HG02759 (cell line): ENCODE data around the gene FAF2.

Experiments
- ATAC-seq: cut with Tn5 transposase; IDR thresholded peaks from one replicate; pipeline ENCODE4 v1.9.1; 2021; ENCODE audit warnings: mild to moderate bottlenecking, moderate library complexity; ENCODE audit not compliant: unreplicated experiment

FAF2 gene

DNA sequence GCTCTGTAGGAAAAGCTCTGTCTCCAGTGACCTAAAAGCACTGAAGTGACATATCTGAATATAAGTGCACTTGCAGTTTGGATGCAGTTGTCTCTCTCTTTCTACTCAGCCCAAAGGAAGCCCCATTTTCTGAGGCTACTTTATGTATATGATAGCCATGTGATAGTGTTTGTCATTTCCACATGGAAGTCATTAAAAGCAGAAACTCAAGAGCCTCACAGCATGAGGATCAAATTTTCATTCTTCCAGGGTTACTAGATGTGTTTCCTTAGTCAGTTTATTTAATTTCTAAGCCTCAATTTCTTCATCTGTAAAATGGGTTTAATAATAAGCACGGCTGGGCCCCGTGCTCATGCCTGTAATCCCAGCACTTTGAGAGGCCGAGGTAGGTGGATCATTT is 52.3 kb downstream of the FAF2 start:
- no peak for ATAC-seq

DNA sequence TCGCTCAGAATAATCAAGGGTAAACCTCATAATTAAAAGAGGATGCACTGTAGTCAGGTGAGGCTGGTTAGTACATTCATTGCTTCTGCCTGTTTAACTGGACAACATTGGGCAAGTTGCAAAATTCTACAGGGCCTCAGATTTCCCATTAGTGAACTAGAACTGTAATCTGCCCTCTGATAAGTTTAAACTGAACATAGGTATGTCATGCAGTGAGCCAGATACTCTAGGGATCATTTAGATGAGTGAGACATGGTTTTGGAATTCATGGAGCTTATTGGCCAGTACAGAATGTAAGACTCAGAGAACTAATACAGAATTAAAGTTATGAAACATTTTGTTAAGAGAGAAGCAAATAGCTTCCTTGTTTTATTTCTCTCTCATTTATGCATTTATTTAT is 53.1 kb downstream of the FAF2 start:
- ATAC-seq: no peak

DNA sequence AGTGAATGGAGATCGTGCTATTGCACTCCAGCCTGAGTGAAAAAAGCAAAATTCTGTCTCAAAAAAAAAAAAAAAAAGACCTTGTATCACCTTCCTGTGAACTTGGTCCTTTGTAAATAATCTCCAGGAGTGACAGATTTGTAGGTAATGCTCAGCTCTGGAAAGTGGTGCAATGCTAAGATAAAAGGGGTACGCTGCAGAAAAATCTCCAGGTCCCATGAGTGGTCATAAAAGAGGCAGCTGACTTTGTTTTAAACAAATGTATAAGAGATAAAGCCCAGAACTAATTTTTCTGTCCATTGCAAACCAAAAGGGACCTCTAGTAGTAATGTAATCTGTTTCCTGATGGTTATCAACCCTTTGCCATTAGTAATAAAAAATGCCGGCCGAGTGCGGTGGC is 55.3 kb downstream of the FAF2 start:
- ATAC-seq: no peak

DNA sequence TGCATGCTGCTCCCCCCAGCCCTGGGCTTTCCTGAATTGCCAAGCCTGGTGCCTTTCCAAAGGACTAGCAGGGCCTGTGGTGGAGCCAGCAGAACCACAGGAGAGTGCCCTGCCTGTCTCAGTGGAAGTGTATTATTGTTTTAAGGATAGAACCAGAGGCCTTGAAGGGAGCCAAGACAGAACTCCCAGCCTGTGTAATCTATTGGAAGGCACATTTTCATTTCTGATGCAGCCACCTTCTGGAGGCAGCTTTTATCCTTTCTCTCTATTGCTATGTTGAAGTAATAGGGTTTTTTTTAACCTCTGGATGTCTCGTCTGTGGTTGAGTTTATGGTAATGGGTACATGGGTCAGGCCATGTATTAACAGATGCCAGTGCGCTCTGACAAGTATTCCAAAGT is 59.7 kb downstream of the FAF2 start:
- ATAC-seq: no peak

DNA sequence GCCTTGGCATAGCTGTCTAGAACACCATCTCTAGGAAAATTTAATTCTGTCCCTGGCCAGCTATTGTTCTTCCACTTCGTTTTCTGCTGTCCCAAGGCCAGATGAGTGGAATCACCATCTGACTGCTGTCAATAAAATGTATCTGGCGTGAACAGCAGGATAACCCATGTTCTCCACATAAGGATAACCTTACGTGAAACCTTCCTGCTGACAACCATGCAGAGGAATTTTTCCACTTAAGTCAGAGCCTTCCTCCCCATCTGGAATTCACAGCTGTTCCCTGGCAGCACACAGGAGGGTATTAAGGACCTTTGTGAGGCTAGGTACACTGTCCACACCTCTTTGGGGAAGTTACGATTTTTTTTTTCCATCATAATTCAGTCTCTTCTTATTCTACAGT is 60.4 kb downstream of the FAF2 start:
- no peak for ATAC-seq

DNA sequence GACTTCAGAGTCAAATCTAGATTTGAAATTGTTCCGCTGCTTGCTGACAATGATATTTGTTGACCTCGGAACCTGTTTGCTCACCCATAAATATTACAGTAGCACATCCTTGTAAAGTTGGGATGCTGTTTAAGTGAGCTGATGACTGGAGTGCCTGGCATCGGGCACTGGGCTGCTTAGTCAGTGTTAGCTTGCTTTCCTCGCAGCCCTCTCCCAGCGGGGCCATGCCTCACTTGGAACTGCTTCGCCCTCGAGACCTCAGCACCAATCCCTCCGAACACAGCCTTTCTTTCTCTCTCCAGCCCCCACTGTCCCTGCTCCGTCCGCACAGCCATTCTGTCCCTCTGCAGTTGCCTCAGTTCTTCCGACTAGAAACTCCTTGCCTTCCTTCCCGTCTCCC is 65.6 kb downstream of the FAF2 start:
- no peak for ATAC-seq

DNA sequence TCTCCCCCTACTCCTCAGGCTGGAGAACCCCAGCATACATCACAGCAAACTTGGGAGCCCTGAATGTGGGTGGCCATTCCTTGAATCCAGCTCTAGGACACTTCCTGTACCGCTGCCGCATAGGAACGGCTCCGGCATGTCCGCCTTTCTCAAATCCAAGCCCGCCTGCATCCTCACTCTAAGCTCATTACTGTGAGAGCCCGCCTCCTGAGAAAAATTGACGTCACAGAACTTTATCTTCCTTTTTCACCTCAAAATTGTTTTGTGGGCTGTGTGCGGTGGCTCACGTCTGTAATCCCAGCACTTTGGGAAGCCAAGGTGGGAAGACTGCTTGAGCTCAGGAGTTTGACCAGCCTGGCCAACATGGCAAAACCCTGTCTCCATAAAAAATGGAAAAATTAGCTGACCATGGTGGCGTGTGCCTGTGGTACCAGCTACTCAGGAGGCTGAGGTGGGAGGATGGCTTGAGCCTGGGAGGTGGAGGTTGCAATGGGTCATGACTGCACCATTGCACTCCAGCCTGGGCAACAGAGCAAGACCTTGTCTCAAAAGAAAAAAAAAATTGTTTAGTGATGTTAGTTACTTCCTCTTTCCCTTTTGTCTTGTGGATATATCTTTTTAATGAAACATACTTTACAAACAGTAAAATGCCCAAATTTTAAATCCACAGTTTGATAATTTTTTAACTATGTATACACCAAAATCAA is 66.2 kb downstream of the FAF2 start:
- ATAC-seq: no peak

DNA sequence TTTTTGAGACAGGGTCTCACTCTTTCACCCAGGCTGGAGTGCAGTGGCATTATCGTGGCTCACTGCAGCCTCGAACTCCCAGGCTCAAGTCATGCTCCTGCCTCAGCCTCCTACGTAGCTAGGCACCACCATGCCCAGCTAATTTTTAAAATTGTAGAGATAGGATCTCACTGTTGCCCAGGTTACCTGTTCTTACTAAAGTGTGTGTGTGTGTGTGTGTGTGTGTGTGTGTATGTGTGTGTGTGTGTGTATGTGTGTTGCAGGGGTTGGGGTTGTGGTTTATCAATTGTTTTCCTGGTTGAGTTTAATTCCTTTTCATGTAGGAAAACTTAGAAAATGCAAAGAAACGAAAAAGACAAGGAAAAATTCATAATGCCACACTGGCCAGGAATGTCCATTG is 67.2 kb downstream of the FAF2 start:
- no peak for ATAC-seq

DNA sequence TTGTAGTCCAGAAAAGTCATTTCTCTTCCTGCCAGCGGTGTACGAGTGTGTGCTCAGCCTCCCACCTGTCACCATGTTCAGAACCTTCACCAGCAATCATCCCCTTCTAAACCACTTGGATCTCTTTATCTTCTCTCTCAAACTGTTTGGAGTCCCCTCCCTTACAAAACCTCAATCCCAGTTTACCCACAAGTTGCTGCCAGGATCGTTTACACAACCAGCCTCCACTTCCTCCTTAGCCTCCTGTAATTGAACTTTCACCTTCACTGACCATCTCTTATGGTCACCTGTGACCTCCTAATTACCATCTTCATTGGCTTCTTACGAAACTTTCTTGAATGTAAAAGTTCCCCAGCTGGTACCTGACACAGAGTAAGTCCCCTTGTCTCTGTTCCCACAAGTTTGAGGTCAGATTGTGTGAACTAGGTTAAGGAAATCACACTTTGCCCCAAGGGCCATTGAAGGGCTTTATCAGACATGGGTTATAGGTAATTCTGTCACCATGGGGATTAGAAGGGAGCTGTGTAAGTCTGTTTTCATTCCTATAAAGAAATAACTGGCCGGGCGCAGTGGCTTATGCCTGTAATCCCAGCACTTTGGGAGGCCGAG is 69.0 kb downstream of the FAF2 start:
- ATAC-seq: no peak

DNA sequence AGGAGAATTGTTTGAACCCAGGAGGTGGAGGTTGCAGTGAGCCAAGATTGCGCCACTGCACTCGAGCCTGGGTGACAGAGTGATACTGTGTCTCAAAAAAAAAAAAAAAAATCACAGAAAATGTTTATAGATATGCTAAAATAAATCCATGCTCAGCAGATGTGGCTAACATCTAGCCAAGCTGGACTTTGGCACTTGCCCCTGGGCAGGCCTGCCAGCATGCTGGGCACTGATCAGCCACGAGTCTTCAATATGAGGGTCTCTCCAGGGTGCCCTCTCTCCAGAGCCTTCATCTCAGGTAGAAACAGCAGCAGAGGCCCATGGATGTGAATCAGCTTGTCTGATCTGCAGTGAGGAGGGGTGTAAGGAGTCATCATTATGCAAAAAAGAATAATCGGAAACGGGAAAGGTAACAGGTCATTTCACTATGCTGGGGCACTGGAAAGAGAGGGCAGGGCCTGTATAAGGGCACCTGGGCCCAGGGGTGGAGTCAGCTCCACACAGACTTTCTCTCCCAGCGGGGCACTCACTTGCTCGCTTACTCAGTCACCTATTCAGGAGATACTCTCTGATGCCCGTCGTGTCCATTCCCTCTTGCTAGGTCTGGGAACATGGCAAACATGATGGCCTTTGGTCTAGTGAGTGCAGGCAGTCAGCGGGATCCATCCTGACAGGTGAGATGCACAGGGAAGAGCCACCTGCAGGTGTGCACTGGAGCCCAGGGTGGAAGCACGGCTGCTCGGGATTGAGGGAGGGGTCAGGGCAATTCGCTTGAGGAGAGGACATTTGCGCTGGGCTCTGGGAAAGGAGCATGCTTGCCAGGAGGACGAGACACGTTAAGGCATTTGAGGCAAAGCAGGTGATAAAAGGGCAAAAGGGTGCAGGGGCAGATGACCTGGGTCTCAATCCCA is 71.9 kb downstream of the FAF2 start:
- no peak for ATAC-seq

DNA sequence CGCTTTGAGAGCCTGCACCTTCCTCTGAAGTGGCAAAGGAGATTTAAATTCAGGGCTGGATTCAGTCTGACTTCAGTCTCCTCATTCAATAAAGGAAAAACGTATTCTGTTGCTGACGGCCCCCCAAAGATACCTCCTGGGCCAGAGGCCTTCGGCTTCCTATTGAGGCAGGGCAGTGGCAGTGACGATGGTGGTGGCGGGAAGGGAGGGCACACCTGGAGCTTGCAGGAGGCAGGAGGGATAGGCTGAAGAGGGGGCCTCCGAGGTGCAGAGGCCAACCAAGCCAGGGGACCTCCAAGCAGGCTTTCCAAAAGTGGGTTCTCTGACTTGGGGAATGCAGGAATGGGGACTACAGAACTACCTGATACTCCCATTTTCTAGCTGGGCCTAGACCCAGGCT is 73.1 kb downstream of the FAF2 start:
- no peak for ATAC-seq

DNA sequence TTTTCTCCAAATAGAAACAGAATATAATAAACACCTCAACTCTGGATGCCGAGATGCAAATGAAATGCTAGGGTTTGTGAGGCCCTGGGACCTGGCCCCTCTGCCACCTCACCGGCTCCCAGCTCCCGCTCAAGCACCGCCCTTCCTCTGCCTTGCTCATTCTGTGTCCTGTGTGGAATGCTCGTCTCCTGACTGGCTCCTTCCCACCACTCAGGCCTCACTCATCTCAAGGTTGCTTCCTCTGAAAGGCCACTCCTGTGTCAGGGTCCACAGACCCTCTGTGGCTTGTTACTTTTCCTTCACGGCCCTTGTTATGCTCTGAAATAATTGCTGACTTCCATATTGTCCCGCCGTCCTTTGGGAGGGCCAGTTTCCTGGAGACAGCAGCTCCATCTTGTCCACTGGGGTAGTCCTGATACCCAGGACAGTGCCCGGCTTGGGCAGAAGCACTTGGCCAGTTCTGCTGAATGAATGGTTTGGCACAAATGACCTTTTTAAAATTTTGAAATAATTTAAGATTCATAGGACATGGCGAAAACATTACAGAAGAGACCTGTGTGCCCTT is 73.6 kb downstream of the FAF2 start:
- ATAC-seq: no peak

DNA sequence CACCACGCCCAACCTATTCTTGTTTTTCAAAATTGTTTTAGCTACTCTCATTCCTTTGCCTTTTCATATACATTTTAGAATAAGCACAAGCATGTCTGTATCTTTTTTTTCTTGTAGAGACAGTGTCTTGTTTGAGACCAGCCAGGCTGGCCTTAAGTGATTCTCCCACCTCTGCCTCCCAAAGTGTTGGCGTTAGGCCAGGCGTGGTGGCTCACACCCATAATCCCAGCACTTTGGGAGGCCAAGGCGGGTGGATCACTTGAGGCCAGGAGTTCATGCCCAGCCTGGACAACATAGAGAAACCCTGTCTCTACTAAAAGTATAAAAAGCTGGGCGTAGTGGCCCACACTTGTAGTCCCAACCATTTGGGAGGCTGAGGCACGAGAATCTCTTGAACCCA is 76.0 kb downstream of the FAF2 start:
- no peak for ATAC-seq

DNA sequence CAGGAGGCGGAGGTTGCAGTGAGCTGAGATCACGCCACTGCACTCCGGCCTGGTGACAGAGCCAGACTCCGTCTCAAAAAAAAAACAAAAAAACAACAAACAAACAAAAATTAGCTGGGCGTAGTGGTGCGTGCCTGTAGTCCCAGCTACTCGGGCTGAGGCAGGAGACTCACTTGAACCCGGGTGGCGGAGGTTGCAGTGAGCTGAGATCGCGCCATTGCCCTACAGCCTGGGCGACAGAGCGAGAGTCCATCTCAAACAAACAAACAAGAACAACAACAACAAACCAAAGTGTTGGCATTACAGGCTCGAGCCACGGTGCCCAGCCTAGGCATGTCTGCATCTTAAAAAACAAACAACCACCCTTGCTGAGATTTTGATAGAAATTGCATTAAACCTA is 76.8 kb downstream of the FAF2 start:
- no peak for ATAC-seq

DNA sequence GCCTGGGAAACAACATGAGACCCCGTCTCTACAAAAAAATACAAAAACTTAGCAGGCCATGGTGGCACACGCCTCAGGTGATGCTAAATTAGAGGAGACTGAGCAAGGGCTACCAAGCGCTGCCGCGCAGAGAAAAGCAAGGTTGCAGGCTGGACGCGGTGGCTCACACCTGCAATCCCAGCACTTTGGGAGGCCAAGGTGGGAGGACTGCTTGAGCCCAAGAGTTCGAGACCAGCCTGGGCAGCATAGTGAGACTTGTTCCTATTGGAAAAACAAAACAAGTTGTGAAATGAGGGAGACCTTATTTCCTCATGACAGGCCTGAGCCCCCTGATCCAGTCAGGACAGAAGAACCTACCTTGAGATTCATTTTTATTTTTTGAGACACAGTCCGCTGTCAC is 77.5 kb downstream of the FAF2 start:
- no peak for ATAC-seq

DNA sequence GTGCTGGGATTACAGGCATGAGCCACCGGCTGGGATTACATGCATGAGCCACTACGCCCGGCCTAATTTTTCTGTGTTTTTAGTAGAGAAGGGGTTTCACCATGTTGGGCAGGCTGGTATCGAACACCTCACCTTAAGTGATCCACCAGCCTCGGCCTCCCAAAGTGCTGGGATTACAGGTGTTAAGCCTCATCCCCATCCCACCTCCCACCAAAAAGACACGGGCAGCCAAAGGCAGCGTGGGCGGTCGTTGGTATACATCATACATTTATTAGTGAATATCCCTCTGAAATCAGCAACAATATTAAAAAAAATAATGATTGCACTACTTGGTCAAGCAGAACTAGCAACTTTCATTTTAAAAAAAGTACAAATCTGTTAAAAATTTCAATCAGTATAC is 78.3 kb downstream of the FAF2 start:
- no peak for ATAC-seq

DNA sequence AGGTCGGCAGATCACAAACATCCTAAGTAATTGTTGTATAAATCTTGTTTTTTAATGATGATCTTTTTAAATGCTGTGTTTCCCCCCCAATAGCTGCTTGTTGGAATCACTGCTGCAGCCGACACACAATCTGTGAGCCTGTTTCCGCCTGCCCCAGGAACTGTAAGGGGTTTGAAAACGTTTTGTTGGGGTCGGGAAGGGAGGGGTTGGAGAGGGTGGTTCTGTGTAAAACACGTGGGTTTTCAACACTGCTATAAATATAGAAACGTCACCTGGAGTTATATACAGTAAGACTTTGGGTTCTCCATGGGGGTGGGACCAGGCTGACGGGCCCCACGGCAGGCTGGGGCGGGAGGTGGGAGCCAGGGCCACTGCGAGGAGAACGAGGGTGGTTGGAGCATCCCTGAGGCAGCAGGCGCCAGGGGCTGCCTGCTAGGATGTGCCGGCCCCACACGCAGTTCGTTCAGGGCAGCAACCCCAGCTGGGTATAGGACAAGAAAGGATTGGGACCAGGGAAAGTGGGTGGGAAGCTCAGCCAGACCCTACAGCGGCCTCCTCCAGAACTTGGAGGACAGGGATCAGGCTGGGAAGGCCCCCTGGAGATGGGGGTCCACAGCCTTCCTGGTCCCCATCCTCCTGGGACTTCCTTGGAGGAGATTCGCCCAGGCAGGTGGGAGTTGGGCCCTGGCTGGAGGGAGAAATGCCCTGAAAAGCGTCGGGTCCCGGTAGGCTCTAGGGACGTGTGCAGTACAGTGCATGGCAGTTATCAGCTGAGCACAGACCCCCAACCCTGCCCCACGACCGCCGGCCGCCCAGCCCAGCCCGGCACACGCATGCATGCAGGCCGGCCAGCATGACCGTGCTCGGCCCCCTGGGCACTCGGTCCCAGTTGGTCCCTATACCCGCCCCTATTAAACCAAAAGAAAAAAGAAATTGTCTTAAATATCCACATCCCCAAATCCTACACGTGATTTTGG is 79.3 kb downstream of the FAF2 start:
- ATAC-seq: no peak

DNA sequence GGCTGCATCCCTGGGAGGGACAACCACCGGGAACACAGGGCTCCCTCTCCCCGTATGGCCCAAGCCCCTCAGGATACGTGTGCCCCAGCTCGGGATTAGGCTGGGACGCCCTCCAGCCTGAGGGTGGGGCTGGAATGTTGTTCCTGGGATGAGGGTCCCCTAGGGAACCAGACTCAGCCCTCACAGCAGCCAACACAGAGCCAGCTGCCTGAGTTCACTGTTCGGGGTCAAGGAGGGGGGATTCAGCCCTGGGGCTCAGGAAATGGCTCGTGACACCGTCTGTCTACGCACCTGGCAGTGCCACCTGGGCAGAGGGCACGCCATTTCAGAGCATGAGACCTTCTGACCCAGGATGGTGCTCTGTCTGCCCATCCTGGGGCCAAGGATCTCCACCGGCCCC is 80.1 kb downstream of the FAF2 start:
- ATAC-seq: no peak

DNA sequence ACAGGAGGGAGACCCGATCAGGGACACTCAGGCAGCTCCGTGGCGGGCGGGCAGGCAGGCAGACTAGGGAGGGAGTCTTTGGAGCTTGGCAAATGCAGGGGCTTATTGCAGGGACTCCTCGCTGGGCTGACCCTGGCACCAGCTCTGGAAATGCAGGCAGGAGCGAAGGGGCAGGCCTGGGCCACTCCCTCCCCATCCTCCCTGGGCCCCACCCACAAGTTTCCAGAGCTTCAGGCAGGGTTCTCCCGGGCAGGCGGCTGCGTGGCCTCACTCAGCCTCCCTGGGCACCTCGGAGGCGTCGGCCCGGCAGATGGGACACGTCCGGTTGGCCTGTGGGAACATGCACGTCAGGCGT is 80.6 kb downstream of the FAF2 start:
- ATAC-seq: no peak

DNA sequence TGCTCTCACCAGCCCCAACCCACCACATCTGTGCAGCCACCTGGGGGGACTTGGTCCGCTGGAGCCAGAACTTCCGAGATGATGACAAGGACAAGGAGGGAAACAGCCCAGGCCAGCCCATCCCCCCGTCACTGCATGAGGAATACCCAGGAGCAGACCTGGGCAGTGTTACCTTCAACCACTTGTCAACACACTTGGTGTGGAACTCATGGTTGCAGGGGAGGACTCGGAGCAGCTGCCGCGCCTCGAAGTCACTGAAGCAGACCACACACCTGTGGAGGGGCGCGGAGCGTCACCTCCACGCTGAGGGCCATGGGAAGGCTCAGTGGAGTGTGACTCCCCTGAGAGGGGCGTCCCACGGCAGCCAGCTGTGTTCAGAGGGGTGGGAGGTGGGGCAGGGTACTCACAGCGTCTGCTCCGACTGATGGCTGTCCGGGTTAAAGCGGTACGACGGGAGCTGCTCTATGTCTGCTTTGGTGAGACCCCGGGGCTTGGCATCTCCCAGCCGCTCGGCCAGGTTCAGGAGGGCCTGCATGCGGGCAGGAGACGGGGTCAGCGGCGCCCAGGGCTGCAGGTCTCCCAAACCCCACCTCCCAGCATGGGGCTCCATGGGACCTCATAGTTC is 81.0 kb downstream of the FAF2 start:
- ATAC-seq: no peak
